Measurements from ENCODE around the gene THSD4.

DNA sequence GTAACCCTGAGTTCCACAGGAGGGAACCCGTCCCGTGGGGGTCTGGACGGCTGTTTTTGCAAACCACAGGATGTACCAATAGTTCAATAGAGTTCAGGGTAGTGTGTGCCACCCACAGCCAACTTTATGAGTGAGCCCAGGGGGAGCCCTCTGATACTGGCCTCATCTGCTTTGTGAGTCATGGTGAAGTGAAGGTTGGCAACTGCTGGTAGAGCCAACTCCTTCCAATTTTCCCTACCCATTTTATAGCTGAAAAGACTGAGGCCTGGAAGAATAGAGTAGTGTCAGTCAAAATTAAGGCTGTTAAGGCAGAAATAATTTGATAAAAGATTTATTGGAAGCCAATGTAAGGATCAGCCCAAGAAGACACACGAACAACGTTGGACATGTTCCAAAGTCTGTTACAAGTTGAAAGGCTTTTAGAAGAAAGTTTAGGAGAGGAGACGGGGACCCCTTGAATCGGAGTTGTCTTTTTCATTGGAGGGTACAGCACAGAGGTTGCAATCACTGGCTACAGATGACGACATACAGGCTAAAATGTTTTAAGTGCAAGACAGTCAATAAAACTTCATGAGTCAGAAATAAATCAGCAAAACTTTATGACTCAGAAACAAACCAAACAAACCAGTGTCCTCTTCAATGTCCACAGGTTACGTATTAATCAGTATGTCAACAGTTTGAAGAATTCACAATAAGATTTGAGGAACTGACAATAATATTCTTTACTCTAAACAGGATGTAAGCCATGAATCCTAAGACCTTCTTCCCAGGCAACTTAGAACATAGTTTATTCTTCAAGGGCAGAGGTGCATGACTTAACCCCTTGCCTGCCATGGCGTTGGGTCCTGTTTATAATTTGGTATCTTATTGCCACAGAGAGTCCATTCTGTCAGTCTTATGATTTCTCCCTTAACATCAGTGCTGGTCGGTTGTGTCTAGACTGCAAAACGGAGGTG lies 632.1 kb downstream of the THSD4 start:
- TF ChIP-seq POLR2AphosphoS5 (IDR thresholded peaks at IDR 0.05) (no peak), CTCF (IDR thresholded peaks at IDR 0.05; ENCODE audit: poor library complexity, severe bottlenecking) (no peak), MXI1 (conservative IDR thresholded peaks at IDR 0.05; ENCODE audit: poor library complexity, severe bottlenecking) (no peak), EZH2 (IDR thresholded peaks at IDR 0.05; ENCODE audit: borderline replicate concordance, insufficient read depth, low read length, poor library complexity, severe bottlenecking) (no peak), RAD21 (conservative IDR thresholded peaks at IDR 0.05) (no peak), SMC3 (conservative IDR thresholded peaks at IDR 0.05; ENCODE audit: poor library complexity) (no peak), REST (IDR thresholded peaks at IDR 0.05; ENCODE audit: borderline replicate concordance) (no peak)

All from neural cell (in vitro differentiated cells).